Ishikawa (cell line): ENCODE data around the gene DNLZ.

Experiments used
- CEBPB ChIP-seq: IDR thresholded peaks from 2 replicates; pipeline ENCODE4 v1.6.1; 2012
- CREB1 ChIP-seq: IDR thresholded peaks from 2 replicates; pipeline ENCODE4 v1.6.1; 2012; ENCODE audit warnings: low read depth
- EGR1 ChIP-seq: IDR thresholded peaks from 2 replicates; pipeline ENCODE4 v1.6.1; 2012
- EP300 ChIP-seq: IDR thresholded peaks from 2 replicates; pipeline ENCODE4 v1.6.1; 2012; ENCODE audit warnings: borderline replicate concordance
- FOXM1 ChIP-seq: IDR thresholded peaks from 2 replicates; pipeline ENCODE4 v1.6.1; 2012; ENCODE audit warnings: low read depth, borderline replicate concordance
- NFIC ChIP-seq: IDR thresholded peaks from 2 replicates; pipeline ENCODE4 v1.6.1; 2012
- RAD21 ChIP-seq: IDR thresholded peaks from 2 replicates; pipeline ENCODE4 v1.6.1; 2012; ENCODE audit warnings: low read depth
- REST ChIP-seq: IDR thresholded peaks from 2 replicates; pipeline ENCODE4 v1.6.1; 2012; ENCODE audit warnings: low read depth, mild to moderate bottlenecking
- TAF1 ChIP-seq: IDR thresholded peaks from 2 replicates; pipeline ENCODE4 v1.6.1; 2012; ENCODE audit warnings: low read depth, mild to moderate bottlenecking
- TCF12 ChIP-seq: IDR thresholded peaks from 2 replicates; pipeline ENCODE4 v1.6.1; 2012; ENCODE audit warnings: low read depth
- TEAD4 ChIP-seq: IDR thresholded peaks from 2 replicates; pipeline ENCODE4 v1.6.1; 2012
- USF1 ChIP-seq: IDR thresholded peaks from 2 replicates; pipeline ENCODE4 v1.6.1; 2012
- YY1 ChIP-seq: IDR thresholded peaks from 2 replicates; pipeline ENCODE4 v1.6.1; 2012; ENCODE audit warnings: low read depth
- ZBTB7A ChIP-seq: IDR thresholded peaks from 2 replicates; pipeline ENCODE4 v1.6.1; 2012; ENCODE audit warnings: low read depth
- TF ChIP-seq, protein P1 (sequence below): IDR thresholded peaks from 2 replicates; pipeline ENCODE4 v1.6.1; 2012

Gene DNLZ

GRCh38 chr9:136339958-136340310 lies 23.6 kb downstream of the DNLZ start:
- TF ChIP-seq, protein P1, sequence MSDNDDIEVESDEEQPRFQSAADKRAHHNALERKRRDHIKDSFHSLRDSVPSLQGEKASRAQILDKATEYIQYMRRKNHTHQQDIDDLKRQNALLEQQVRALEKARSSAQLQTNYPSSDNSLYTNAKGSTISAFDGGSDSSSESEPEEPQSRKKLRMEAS = no peak
- TF ChIP-seq TCF12 = no peak
- TF ChIP-seq TAF1 = no peak
- no peak for TF ChIP-seq FOXM1
- TF ChIP-seq EGR1 = no peak
- TF ChIP-seq TEAD4 = no peak
- no peak for TF ChIP-seq NFIC
- no peak for TF ChIP-seq CEBPB
- no peak for TF ChIP-seq EP300
- TF ChIP-seq CREB1 = no peak
- TF ChIP-seq USF1 = no peak
- TF ChIP-seq RAD21 = no peak
- no peak for TF ChIP-seq YY1
- TF ChIP-seq REST = no peak
- TF ChIP-seq ZBTB7A = no peak

DNA sequence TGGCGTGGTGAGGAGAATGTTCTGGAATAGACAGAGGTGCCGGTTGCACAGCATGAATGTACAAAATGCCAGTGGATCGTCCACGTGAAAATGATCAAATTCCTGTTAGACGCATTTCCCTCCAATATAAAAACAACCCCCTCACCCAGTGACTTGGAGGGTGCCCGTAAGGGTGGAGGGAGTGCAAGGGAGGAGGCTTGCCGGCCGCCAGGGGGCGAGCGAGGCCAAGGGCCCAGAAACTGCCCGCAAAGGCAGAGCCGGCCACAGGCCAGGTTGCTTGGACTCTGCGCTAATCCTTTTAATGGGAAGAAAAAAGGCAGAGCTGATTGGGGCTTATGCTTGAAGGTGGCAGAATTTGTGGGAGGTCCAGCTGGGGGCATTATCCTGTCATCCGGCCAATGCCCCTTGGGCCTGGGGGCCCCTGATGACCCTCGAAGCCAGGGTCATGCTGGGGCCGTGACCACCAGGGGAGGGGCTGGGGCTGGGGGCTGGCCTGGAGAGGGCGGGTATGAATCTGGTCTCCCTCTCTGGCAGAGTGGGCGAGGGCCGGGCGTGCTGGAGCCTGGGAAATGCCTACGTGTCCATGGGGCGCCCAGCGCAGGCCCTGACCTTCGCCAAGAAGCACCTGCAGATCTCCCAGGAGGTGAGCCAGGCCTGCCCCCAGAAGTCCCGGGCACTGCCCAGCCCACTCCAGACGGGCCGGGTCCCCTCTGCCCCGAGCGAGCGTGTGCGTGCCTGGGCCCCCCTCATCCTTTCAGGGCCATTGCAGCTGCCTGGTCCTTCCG lies 24.2 kb downstream of the DNLZ start:
- TF ChIP-seq TCF12 = no peak
- peak; percentile 68 for TF ChIP-seq RAD21
- TF ChIP-seq EP300 = no peak

GRCh38 chr9:136338511-136338910 lies 25.0 kb downstream of the DNLZ start:
- no peak for TF ChIP-seq YY1
- TF ChIP-seq CEBPB = no peak
- TF ChIP-seq TAF1 = no peak
- no peak for TF ChIP-seq USF1
- TF ChIP-seq EP300 = no peak
- TF ChIP-seq CREB1 = no peak
- no peak for TF ChIP-seq RAD21
- TF ChIP-seq TEAD4 = no peak
- no peak for TF ChIP-seq REST
- TF ChIP-seq FOXM1 = no peak

GRCh38 chr9:136337416-136338395 lies 25.8 kb downstream of the DNLZ start:
- no peak for TF ChIP-seq YY1
- no peak for TF ChIP-seq TEAD4

GRCh38 chr9:136336881-136337280 lies 26.7 kb downstream of the DNLZ start:
- TF ChIP-seq TCF12 (no peak), TEAD4 (no peak), TAF1 (no peak), CEBPB (no peak), YY1 (no peak), USF1 (no peak), NFIC (no peak), CREB1 (no peak)
- TF ChIP-seq, protein P1 = no peak
